Peyer's patch (tissue), 4 donors: ENCODE measurements around the gene SLC35D3. TPM values are rescaled to one million over a fixed set of nuclear protein-coding genes. Genes with fewer than 3 reads are reported as not detected.
A peak's percentile ranks its signal among the peaks of the same experiment; 100 is the strongest.

Source experiments
- DNase-seq, 3 donors: peaks; one replicate each; pipeline ENCODE4 v3.0.0-alpha.2; 2017 to 2019
- H3K27ac ChIP-seq, 4 donors: fragments of 200-600 bp; sonication (generic); one replicate each; pipeline ENCODE4 v1.5.1; 2016 to 2019
- H3K27me3 ChIP-seq, 2 donors: fragments of 200-600 bp; sonication (generic); one replicate each; pipeline ENCODE4 v1.5.1; 2019
- H3K36me3 ChIP-seq, 3 donors: fragments of 200-600 bp; sonication (generic); one replicate each; pipeline ENCODE4 v1.5.1; 2016 to 2019
- H3K4me1 ChIP-seq, 4 donors: fragments of 200-600 bp; sonication (generic); one replicate each; pipeline ENCODE4 v1.5.1; 2016 to 2019
- H3K4me3 ChIP-seq, 4 donors: fragments of 200-600 bp; sonication (generic); 1 replicate in 3 of 4; 2 replicates in 1 of 4; pipeline ENCODE4 v1.5.1; 2016 to 2019; ENCODE audit warnings: mild to moderate bottlenecking in 1 of 4
- H3K9me3 ChIP-seq, 4 donors: fragments of 200-600 bp; sonication (generic); one replicate each; pipeline ENCODE4 v1.5.1; 2016 to 2019; ENCODE audit warnings: mild to moderate bottlenecking in 1 of 4
- POLR2A ChIP-seq, 2 donors: fragments of 450-650 bp; IDR thresholded peaks; one replicate each; pipeline ENCODE4 v1.5.1; 2017; ENCODE audit warnings: antibody characterized with exemption in 2 of 2, mild to moderate bottlenecking in 2 of 2, moderate library complexity in 2 of 2
- total RNA-seq, 4 donors: library from RNA; depleted of rRNA; stranded (reverse); fragments of >200 nt; gene quantifications; one replicate each; pipeline ENCODE4 v1.1.0, GENCODE V29; 2016
- TF ChIP-seq, protein P1 (sequence below), 6 experiments: fragments of 450-650 bp in 4 of 6; fragments of 200-600 bp in 2 of 6; sonication (generic) in 1 of 6; IDR thresholded peaks; one replicate each; pipeline ENCODE4 v1.5.1; 2017 to 2019; ENCODE audit warnings: antibody characterized with exemption in 6 of 6, mild to moderate bottlenecking in 3 of 6, moderate library complexity in 1 of 6

The SLC35D3 gene
- total RNA-seq, 4 donors from 2014 or later: 0.47 TPM; not detected in 3

DNA sequence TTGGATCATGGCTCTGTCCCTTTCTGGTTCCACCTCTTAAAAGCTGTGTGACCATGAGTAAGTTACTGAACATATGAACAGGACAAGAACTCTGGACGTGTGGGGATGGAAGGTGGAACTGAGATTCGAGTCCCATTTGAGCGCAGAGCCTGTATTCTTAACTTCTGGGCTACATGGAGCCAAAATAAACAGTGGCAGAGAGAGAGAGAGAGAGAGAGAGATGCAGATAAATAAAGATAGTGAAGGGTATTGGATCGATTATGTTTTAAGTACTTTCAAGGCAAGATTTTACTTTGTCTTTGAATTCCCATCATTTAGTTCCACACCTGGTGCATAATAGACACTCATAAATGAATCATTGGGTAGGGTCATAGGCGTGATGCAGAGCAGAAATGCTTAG is 39.7 kb downstream of the SLC35D3 start:
- DNase-seq: no peak
- Histone ChIP-seq H3K9me3 (no peaks in the 10 kb centered on the region), H3K4me1 (peaks cover 0 to 28% (median 0%) of the 10 kb centered on the region in 4 donors), H3K4me3 (no peak overlapping the region), H3K27ac (peak overlapping the region in 2 of 4 donors; percentile 55 to 56), H3K27me3 (no peaks in the 10 kb centered on the region), H3K36me3 (no peaks in the 10 kb centered on the region)
- TF ChIP-seq, protein P1, sequence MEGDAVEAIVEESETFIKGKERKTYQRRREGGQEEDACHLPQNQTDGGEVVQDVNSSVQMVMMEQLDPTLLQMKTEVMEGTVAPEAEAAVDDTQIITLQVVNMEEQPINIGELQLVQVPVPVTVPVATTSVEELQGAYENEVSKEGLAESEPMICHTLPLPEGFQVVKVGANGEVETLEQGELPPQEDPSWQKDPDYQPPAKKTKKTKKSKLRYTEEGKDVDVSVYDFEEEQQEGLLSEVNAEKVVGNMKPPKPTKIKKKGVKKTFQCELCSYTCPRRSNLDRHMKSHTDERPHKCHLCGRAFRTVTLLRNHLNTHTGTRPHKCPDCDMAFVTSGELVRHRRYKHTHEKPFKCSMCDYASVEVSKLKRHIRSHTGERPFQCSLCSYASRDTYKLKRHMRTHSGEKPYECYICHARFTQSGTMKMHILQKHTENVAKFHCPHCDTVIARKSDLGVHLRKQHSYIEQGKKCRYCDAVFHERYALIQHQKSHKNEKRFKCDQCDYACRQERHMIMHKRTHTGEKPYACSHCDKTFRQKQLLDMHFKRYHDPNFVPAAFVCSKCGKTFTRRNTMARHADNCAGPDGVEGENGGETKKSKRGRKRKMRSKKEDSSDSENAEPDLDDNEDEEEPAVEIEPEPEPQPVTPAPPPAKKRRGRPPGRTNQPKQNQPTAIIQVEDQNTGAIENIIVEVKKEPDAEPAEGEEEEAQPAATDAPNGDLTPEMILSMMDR (IDR thresholded peaks at IDR 0.05): no peak
- TF ChIP-seq POLR2A (IDR thresholded peaks at IDR 0.05): no peak

DNA sequence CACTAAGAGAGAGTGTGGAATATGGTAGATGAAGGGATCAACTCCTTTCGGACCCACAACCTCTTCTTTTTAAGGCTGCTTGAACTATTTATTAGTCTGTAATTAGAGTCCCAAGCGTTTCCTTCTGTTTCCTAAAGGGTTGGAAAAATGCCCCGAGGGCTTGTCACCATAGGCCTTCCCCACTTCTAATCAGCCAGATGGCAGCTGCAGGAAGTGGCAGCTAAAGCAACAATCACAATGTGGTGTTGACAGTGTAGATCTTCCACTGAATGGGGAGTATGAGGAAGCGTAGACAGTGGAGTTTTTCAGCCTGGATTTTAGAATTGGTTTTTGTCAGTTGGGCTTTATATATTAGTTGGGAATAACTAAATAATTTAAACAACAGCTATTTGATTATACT is 40.6 kb downstream of the SLC35D3 start:
- no peaks in the 10 kb centered on the region for H3K36me3 ChIP-seq
- peaks cover 0 to 28% (median 0%) of the 10 kb centered on the region in 4 donors for H3K4me1 ChIP-seq
- no peak for TF ChIP-seq POLR2A (IDR thresholded peaks at IDR 0.05)
- TF ChIP-seq, protein P1 (IDR thresholded peaks at IDR 0.05): no peak
- no peaks in the 10 kb centered on the region for H3K27me3 ChIP-seq
- peak overlapping the region in 2 of 4 donors; percentile 55 to 56 for H3K27ac ChIP-seq
- DNase-seq: no peak
- no peaks in the 10 kb centered on the region for H3K9me3 ChIP-seq
- H3K4me3 ChIP-seq: no peak overlapping the region

DNA sequence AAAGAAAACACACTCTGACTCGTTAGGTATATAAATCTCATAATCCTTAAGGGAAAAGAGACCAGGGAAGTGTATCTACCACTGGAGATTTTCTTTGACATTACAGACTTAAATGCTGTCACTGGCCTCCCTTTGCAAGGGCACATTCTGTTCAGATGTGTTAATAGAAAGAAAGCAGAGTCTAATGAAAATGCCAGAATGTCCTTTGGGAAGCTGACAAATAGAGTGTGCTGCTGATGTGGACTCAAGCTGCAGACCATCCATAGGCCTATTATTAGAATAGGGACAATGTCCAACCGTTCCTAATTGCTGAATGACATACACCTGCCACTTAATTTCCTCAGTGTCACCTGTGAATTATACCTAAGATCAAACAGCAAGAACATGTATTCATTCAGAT is 41.2 kb downstream of the SLC35D3 start:
- TF ChIP-seq, protein P1 (IDR thresholded peaks at IDR 0.05): no peak
- no peak for TF ChIP-seq POLR2A (IDR thresholded peaks at IDR 0.05)
- H3K4me3 ChIP-seq: no peak overlapping the region
- peaks cover 0 to 28% (median 0%) of the 10 kb centered on the region in 4 donors for H3K4me1 ChIP-seq
- no peaks in the 10 kb centered on the region for H3K36me3 ChIP-seq
- no peaks in the 10 kb centered on the region for H3K9me3 ChIP-seq
- H3K27me3 ChIP-seq: no peaks in the 10 kb centered on the region
- peak overlapping the region in 2 of 4 donors; percentile 55 to 56 for H3K27ac ChIP-seq
- DNase-seq: no peak

DNA sequence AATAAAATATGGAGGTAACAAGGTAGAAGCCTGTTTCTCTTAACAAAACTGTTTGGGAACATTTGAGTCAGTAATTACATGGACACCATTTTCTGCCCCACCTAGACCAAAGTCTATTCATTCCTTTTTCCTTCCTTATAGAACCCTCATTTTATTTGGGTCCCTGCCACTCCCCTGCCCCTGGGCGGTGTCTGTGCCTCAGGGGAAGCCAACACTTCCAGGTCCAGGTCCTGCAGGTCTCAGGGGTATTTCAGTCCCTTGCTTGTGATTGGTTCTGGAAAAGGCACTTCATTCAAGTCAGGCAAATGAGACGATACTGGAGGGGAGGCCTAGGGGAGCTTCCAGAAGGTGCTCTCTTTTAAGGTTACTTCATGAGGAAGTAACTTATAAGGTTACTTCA is 42.3 kb downstream of the SLC35D3 start:
- Histone ChIP-seq H3K27me3 (no peaks in the 10 kb centered on the region), H3K27ac (peak overlapping the region in 2 of 4 donors; percentile 30 to 52), H3K9me3 (no peaks in the 10 kb centered on the region), H3K36me3 (no peaks in the 10 kb centered on the region), H3K4me1 (peaks cover 0 to 23% (median 0%) of the 10 kb centered on the region in 4 donors), H3K4me3 (no peak overlapping the region)
- TF ChIP-seq POLR2A (IDR thresholded peaks at IDR 0.05): no peak
- TF ChIP-seq, protein P1 (IDR thresholded peaks at IDR 0.05): no peak
- peak in 2 of 3 donors; percentile 69 to 76 for DNase-seq

DNA sequence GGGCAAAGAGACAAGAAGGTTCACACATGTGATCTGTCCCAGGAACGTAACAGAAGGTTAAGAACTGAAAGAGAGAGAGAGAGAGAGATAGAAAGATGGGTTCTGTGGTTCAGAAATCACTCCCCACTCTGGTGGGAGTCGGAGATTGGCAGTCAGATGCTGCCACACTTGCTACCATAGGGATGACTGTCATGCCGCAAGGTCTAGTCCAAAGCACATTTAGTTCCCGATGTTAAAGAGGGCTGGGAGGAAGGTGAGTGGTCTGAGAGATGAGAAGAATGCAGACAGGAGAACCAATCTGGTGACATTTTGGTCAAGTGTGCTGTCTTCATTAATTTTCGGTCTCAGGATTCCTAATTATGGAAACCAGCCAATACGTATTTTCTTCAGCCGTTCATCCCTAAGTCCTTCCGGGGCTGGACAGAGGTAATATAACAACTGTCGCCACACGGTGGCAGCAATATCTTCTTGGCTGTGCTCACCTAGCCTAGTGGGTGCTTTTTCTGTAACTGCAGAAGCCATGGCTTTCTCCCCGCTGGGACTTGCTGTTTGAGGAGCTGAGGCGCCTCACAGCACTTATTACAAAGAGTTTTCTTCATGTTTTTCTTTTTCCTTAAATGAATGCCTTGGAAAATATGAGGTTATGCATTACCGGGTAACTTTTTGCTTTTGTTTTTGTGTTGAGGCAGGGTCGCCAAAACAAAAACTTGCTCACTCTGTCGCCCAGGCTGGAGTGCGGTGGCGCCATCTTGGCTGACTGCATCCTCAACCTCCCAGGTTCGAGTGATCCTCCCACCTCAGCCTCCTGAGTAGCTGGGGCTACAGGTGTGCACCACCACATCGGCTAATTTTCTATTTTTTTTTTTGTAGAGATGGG is 46.0 kb downstream of the SLC35D3 start:
- Histone ChIP-seq H3K27ac (no peak overlapping the region), H3K4me1 (peaks cover 0 to 11% (median 0%) of the 10 kb centered on the region in 4 donors), H3K9me3 (no peaks in the 10 kb centered on the region), H3K36me3 (no peaks in the 10 kb centered on the region), H3K4me3 (no peak overlapping the region), H3K27me3 (no peaks in the 10 kb centered on the region)
- TF ChIP-seq, protein P1 (IDR thresholded peaks at IDR 0.05): peak; percentile 26 to 73 (median 68)
- no peak for TF ChIP-seq POLR2A (IDR thresholded peaks at IDR 0.05)
- DNase-seq: peak; percentile 65 to 90 (median 67)
